Lower lobe of right lung (tissue), 2 donors: ENCODE results near the gene ITPKB. TPM values are rescaled to one million over a fixed set of nuclear protein-coding genes. Genes with fewer than 3 reads are reported as not detected.

Source experiments
- ATAC-seq, 2 donors: fragments of 200-7000 bp; cut with Tn5 transposase; one replicate each; pipeline ENCODE4 v1.9.1; 2020 to 2022; ENCODE audit warnings: mild to moderate bottlenecking in 2 of 2, moderate library complexity in 2 of 2
- DNase-seq: peaks from one replicate; pipeline ENCODE4 v3.0.0-alpha.2; 2020
- H3K27ac ChIP-seq: fragments of 200-600 bp; one replicate; pipeline ENCODE4 v1.8.0; 2022
- H3K27me3 ChIP-seq: fragments of 200-600 bp; one replicate; pipeline ENCODE4 v1.8.0; 2022; ENCODE audit warnings: low read depth
- H3K36me3 ChIP-seq: fragments of 200-600 bp; one replicate; pipeline ENCODE4 v1.8.0; 2022; ENCODE audit warnings: mild to moderate bottlenecking
- H3K4me1 ChIP-seq: fragments of 200-600 bp; one replicate; pipeline ENCODE4 v1.8.0; 2022
- H3K4me3 ChIP-seq: fragments of 200-600 bp; one replicate; pipeline ENCODE4 v1.8.0; 2022; ENCODE audit warnings: mild to moderate bottlenecking
- H3K9me3 ChIP-seq: fragments of 200-600 bp; one replicate; pipeline ENCODE4 v1.8.0; 2022
- CTCF ChIP-seq: fragments of 200-600 bp; IDR thresholded peaks from one replicate; pipeline ENCODE4 v1.8.0; 2022; ENCODE audit warnings: antibody characterized with exemption, mild to moderate bottlenecking
- intact Hi-C: fragments of 100-400 bp; cut with DNase I; formaldehyde crosslinking; loops from one replicate; pipeline ENCODE4 v1.11.0; 2022
- total RNA-seq: library from RNA; stranded (reverse); fragmentation: NEBNext Ultra II Directional; extraction: Animal tissue kit (Norgen Biotek cat#: 25700); gene quantifications from one replicate; pipeline ENCODE4 v1.2.1, GENCODE V29; 2021
- donor health status: DM: no; HTN: yes; CAD: no; lungs with severe emphysema.

Gene ITPKB
- total RNA-seq, 1 donor from 2014 or later = 42.3 TPM

GRCh38 chr1:226736908-226737818 is 1.9 kb downstream of the ITPKB start:
- peak overlapping the region; percentile 89 for H3K27ac ChIP-seq
- ATAC-seq (peak; percentile 63), DNase-seq (peak; percentile 67)

GRCh38 chr1:226736001-226736907 is 2.8 kb downstream of the ITPKB start:
- H3K9me3 ChIP-seq = no peaks in the 10 kb centered on the region
- intact Hi-C loops = no loop called here
- no peaks in the 10 kb centered on the region for H3K27me3 ChIP-seq
- peak overlapping the region; percentile 89 for H3K27ac ChIP-seq
- peaks cover 67% of the 10 kb centered on the region for H3K4me1 ChIP-seq
- H3K4me3 ChIP-seq = peak overlapping the region; percentile 98
- TF ChIP-seq CTCF = no peak
- DNase-seq (no peak), ATAC-seq (no peak)
- peaks cover 22% of the 10 kb centered on the region for H3K36me3 ChIP-seq

More at GRCh38 chr1:226736908-226737818, 1.9 kb downstream of the ITPKB start:
- intact Hi-C loops = no loop called here
- no peaks in the 10 kb centered on the region for H3K9me3 ChIP-seq
- H3K4me1 ChIP-seq = peaks cover 58% of the 10 kb centered on the region
- TF ChIP-seq CTCF = peak; percentile 32
- H3K36me3 ChIP-seq = peaks cover 19% of the 10 kb centered on the region
- H3K4me3 ChIP-seq = peak overlapping the region; percentile 98
- H3K27me3 ChIP-seq = no peaks in the 10 kb centered on the region

- no peak for TF ChIP-seq CTCF
- H3K27ac ChIP-seq = no peak overlapping the region
- peak overlapping the region; percentile 98 for H3K4me3 ChIP-seq
- no peak for ATAC-seq
- peaks cover 26% of the 10 kb centered on the region for H3K36me3 ChIP-seq
- H3K9me3 ChIP-seq = no peaks in the 10 kb centered on the region
- intact Hi-C loops = no loop called here
- no peaks in the 10 kb centered on the region for H3K27me3 ChIP-seq
- H3K4me1 ChIP-seq = peaks cover 74% of the 10 kb centered on the region
- DNase-seq = no peak
These were observed 3.5 kb downstream of the ITPKB start for GRCh38 chr1:226735576-226735975.

- Histone ChIP-seq H3K27ac (no peak overlapping the region), H3K4me1 (peaks cover 75% of the 10 kb centered on the region), H3K9me3 (no peaks in the 10 kb centered on the region), H3K36me3 (peaks cover 32% of the 10 kb centered on the region), H3K27me3 (no peaks in the 10 kb centered on the region), H3K4me3 (peak overlapping the region; percentile 98)
- no peak for DNase-seq
- TF ChIP-seq CTCF = no peak
- intact Hi-C loops = no loop called here
- ATAC-seq = no peak
These were observed 4.4 kb downstream of the ITPKB start for GRCh38 chr1:226734611-226735153.

- ATAC-seq = no peak
- TF ChIP-seq CTCF = no peak
- intact Hi-C loops = no loop called here
- Histone ChIP-seq H3K4me1 (peaks cover 77% of the 10 kb centered on the region), H3K36me3 (peaks cover 33% of the 10 kb centered on the region), H3K9me3 (no peaks in the 10 kb centered on the region), H3K27ac (no peak overlapping the region), H3K27me3 (no peaks in the 10 kb centered on the region), H3K4me3 (peak overlapping the region; percentile 98)
- no peak for DNase-seq
These were observed 5.2 kb downstream of the ITPKB start for GRCh38 chr1:226733876-226734275.
